NCI-H187 (cell line): ENCODE results near the gene NDUFA13.
A peak's percentile ranks its signal among the peaks of the same experiment; 100 is the strongest.
"Not testable (repeated sequence)": the region's sequence is repeated elsewhere in the genome, so short reads cannot be mapped to it uniquely, and the experiment has no call there.

Experiments
- DNase-seq, 2 experiments: peaks; one replicate each; lab custom pipeline; 2025; lab: John Stamatoyannopoulos, UW

NDUFA13 gene

DNA sequence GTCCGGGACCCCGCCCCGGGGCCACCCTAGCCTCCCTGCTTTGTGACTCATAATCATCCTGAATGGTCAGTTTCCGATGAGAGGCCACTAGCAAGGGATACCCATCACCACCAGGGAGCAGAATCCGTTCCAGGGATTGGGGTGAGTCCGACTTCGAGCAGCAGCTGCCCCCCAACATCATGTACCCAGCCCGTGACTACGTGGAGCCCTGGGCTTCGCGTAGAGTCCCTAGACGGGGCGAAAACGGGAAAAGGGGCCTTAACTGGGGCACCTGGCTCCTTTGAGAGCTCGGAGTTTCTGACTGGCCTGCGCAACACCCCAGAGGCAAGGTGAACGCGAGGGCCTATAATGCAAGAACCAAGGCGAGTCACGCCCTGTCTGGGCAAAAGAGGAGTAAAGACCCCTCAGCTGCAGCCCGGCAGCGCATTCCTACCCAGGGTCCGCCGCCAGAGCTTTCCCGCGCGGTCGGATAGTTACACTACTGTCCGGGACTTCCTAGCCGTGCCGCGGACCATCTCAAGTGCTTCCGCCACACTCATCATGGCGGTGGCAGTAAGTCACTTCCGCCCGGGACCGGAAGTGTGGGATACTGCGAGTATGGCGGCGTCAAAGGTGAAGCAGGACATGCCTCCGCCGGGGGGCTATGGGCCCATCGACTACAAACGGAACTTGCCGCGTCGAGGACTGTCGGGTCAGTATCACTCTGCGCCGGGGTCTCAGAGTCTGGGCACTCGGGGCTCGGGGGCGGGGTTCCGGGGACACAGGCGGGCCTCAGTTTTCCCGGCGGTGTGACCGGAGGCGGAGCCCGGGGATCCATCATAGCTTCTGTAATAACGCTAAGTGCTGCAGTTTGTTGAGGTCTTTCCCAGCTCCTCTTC is at the start of gene NDUFA13:
NDUFA13 (plus strand) TSS at position 584 of the 878 bp plus-strand sequence; CDS start at position 598, 14 bp downstream.
- DNase-seq: peak; percentile 60 to 71

DNA sequence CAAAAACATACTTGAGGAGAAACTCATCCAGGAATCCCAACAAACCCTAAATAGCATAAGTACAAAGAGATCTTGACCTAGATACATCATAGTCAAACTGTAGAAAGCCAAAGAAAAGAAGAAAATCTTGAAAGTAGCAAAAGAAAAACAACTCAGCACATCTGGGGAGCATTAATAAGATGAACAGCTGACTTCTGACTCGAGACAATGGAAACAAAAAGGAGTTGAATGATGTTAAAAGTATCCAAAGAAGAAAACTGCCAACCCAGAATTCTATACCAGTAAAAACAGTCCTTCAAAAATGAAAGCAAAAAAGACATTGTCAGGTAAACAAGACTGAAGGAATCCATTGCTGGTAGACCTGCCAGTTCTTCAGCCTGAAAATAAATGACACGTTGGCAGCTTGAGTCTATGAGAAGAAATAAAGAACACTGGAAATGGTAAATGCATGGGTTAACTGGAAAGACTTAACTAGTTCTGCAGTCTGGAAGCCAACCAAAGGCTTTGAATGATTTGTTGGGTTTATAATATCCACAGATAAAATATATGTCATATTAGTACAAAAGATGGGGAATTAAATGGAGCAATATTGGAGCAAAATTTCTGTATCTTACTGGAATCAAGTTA is 47.5 kb upstream of the NDUFA13 start:
- DNase-seq: no peak

DNA sequence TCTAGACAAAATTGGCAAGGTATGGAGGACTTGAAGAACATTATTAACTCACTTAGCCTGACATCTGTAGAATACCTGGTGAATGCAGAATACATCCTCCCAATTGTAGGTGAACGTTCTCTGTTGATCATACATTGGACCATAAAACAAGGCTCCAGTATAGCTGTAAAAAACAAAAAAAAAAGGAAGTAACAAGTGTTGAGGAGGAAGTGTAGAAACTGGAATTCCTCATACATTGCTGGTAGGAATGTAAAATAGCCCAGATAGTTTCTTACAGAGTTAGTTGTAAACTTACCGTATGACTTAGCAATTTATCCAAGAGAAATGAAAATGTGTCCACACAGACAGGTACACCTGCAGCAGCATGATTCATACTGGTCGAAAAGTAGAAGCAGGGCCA is 45.4 kb upstream of the NDUFA13 start:
- no peak for DNase-seq

DNA sequence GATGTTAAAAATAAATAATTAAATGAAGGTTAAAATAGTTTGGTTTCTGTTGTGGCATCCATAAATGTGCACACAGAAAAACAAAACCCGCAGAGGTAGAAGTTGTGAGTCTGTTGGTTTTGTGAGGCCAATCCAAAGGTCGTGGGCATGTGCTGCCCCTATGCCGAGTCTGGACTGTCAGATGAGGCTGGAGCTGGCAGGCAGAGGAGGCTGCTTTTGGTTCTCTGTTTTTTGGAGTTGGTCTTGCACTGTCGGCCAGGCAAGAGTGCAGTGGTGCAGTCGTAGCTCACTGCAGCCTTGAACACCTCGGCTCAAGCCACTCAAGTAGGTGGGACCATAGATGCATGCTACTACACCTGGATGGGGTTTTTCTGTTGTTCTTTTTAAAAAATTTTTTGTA is 44.3 kb upstream of the NDUFA13 start:
- DNase-seq: no peak

DNA sequence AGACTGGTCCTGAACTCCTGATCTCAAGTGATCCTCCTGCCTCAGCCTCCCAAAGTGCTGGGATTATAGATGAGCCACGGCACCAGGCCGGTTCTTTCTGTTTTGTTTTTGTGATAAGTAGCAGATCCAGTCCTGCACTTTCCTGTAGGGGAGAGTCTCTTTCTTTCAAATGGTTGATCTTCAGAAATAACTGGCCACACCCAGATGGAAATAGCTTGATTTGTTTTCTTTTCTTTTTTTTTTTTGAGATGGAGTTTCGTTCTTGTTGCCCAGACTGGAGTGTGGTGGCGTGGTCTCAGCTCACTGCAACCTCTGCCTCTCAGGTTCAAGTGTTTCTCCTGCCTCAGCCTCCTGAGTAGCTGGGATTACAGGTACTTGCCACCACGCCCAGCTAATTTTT is 43.9 kb upstream of the NDUFA13 start:
- not testable (repeated sequence) for DNase-seq

DNA sequence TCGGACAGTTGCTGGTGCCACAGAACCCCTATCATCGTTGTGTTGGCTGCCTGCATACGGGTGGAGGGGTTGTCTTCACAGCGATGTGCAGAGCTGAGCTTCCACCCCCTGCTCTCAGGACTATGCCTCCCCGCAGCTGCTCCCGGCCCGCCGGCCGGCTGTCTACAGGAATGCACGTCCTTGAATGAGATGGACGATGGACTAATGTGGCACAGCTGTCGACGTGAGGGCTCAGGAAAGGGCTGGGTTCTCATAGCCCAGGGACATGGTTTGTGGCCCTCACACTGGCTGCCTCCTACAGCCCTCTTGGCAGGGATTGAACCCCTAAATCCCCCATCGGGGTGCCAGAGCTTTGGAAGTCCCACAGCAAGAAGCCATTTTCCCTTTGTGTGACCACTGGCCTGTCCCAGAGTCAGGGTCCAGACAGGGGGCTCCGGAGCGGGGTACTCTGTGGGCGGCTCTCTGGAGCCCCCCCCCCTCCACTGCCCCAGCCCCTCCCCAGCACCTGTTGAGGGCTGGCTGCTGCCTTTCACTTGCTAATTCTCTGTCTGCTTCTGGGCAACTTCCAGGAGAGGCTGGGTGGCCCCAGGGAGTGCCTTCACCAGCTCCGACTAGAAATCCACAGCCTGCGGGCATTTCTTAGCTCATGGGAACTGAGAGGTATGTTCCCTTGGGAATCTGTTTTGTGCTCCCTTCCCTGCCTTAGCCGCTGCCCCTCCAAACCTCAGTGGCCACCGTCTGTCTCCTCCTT is 40.8 kb upstream of the NDUFA13 start:
- DNase-seq: no peak

DNA sequence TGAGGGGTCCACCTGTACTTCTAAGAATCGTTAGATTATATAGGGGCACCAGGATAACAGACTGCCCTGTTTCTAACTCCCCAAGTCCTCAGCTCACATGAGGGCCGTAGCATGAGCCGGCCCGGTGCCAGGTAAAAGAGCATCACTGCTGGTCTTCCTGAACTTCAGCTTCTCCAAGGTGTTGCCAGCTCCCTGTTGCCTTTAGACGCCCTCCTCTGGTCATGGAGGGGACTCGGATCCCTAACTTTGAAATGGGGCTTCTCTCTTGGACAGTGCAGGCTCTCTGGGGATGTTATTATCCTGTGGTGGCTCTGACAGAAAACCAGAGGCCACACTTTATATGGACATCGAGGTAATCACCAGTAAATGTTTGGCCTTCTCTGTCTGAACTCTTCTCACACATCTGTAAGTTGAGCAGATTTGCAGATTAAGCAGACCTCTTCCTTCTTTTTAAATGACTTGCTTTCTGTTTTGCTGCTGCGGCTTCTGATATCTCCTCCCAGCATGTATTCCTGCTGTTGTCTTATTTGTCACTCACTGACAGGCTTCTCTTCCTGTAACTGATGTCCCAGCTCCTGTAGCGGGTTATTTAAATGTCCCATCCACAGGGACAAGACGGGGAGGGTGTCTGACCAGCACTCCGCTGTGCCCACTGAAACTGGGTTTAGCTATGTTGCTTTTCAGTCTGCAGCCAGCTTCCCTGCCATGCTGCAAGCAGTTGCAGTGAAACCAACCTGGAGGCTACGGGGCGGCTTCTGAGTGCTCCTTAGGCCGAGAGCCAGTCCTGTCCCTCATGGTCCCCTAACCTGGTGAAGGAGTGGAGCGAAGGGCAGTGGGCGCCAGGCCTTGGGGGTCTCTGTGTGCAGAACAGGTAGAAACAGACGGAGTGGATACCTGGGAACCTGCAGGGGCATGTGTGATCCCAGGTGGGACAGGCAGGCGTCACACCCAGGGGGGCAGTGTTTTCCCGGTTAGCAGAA is 39.9 kb upstream of the NDUFA13 start:
- DNase-seq: no peak

DNA sequence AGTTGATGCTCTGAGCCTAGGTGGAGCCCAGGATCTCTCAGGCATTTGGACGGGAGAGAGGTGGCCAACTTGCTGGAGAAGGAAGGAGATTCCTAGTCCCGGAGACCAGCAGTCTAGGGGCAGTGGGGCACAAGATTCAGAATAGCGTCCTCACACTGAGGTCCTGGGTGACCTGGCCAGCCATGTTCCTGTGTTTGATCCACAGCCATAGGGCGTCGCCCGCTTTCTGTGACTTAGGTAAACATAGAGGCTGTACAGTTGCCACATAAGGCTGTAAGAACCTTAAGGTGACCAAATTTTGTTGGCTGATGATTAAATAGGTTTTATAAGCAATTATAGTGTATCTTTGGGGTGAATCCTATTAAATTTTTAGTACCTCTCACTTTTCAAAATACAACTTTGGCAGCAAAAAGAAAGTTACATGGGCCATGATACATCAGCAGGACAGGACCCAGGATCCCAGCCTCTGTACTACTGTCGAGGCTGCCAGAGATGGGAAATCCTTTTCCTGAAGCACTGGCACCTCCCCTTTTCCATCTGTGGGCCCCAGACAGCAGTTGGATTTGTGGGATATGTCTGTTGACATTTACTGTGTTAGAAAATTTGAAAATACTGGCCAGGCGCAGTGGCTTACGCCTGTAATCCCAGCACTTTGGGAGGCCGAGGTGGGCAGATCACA is 38.2 kb upstream of the NDUFA13 start:
- DNase-seq: no peak

DNA sequence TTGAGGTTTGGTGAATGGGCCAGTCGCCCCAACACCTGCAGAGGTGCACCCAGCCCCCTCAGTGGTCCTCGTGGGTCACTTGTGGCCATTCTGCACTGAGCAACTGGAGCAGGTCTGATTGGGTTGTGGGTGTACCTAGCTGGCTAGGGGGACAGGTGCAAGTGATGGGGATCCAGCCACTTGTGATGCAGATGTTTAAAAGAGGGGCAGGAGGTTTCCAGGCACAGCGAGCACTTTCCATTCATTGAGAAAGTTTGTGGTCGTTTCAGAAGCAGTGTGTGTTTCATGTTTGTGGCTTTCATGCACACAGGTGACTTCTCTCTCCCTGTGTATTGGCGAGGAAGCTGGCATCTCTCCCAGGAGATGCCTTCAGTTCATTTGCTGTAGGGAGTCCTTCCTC is 35.3 kb upstream of the NDUFA13 start:
- DNase-seq: no peak

DNA sequence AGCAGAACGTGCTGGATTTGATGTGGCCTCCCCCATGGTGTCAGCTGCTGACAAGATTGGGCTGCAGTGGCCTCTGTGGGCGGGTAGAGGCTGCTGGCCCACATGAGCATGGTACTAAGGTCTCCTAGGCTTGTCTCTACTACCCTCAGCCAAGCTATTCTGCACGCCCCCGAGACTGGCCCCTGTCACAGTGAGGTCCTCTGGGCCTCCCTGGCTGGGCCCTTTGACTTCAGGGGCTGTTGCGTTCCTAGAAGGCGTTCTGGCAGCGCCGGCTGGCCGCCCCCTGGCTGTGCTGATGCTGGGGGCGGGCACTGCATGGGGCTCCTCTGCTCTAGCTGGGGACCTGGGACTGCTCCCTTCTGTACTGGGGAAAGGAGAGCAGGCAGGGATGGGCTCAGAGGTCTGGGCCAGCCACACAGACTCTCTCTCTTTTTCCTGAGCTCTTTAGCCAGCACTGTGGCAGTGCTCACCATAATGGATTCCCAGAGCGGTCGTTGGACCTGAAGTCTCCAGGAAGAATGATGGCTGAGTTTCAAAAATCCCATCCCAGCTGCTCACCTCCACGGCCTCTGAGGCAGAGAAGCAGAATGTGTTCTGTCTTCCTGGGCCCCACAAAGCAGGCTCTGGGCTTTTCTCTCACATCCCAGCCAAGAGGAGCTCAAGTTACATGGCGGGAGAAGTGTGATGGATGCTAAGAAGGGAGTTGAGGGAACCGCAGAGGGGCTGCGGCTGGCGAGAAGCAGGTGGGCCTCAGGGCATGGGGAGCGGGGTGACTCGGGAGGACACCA is 33.0 kb upstream of the NDUFA13 start:
- no peak for DNase-seq

DNA sequence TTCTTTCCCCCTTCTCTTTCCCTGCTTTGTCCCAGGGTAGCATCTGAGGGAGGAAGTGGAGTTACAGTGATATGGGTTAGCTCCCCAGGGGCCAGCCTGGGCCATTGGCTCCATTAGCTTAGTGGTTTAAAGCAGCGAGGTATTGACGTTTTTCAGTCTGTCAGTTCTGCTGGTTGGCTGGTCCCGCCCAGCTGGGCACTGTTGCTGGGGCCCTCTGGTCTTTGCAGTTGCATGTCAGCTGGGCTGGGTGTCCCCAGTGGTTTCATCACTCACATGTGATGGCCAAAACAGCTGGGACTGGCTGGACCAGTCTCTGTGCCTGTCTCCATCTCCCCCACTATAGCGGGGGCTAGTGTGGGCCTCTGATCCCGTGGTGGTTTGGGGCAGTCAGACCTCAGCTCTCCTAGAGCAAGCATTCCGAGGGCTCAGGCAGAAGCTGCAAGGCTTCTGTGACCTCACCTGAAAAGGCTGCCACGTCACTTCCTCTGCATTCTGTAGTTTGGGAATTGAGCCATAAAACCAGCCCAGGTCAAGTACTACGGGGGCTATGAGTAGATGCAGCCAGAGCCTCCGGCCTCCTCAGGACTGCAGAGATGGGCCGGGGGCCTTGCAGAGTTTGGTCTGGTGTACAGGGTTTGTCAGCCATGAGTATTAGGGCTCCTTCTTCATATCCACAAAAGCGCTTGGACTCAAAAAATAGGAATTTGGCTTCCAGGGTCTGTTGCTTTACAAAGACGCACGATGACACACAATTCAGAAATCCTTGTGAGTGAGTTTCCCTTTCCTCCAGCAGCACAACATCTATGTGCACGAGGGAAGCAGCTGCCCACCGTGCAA is 30.6 kb upstream of the NDUFA13 start:
- no peak for DNase-seq

DNA sequence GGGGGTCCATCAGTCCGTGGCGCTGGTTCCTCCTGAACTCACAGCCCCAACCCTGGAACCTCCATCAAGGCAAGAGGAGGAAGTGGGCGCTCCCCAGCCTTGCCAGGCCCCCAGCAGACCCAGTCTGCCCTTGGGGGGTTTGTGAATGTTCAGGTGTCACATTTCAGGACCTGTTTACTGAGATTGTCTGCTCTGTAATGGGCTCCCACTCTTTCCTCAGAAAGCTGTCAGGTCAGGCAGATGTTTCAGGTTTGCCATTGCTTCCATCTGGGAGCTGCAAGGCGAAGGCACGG is 30.1 kb upstream of the NDUFA13 start:
- DNase-seq: no peak

DNA sequence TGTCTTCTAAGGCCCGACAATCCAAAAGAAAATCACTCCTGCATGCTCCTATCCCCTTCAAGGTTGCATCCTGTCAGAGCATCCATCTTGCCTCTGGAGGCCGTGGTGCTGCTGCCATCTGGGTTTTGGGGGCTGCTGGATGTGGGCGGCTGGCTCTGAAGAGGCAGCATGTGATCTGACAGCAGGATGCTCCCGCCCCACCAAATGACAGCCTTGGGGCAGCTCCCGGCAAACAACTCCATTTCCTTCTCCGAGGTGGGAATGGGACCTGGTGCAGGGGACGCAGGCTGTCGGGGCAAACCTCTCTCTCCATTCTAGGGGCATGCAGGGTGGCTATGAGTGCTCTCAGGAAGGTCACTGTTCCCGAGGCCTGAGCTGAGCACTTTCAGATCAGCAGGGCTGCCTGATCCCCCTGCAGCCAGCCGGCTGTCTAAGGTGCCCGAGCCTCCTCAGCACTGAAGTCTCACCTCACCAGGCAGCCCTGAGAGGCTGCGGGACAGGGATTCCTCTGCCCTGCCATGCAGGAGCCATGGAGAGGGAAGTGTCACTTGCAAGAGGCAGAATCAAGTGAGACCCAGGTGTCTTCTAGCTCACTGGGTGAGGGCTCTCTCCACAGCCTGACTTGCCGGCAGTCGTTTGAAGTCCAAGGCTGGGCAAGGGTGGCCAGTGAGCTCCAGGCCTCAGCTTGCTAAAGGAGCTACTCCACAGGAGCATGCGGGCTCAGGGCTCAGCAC is 29.5 kb upstream of the NDUFA13 start:
- DNase-seq: no peak

DNA sequence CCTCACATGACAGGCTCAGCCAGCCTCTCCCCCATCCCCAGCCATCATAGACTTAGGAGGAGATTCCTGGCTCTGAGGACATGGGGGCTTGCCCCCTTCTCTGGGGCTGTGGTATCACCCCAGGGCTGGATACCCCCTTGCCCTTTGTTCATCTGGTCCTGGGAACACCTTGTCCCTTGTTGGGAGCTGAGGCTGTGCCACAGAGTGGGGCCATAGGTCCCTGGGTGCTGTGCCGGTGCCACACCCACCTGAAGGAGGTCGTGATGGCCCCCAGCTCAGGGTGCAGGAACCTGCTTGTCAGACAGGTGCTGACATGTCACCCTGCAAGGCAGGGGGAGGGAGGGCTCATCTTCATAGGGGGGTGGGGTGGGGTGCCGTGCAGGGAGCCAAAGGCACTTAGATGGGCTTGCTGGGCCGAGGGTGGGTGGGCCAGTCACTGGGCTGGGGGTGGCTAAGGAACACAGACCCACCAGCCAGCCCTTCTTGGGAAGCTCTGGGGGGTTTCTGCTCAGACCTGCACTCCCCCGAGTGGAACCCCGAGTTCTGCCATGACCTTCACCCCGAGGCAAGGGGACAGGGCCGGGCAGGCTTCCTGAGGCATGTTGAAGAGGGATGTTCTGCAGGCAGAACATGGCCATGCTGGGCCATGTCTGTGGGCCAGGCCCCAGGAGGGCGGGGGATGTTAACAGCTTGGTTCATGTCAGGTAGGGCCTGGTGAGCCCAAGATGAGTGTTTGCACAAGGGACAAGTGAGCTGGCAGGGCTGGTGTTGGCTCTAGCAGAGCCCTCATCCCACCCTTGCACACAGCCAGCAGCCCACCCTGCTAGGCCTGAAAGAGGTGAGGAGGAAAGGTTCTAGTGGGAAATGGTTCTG is 28.7 kb upstream of the NDUFA13 start:
- DNase-seq: no peak

DNA sequence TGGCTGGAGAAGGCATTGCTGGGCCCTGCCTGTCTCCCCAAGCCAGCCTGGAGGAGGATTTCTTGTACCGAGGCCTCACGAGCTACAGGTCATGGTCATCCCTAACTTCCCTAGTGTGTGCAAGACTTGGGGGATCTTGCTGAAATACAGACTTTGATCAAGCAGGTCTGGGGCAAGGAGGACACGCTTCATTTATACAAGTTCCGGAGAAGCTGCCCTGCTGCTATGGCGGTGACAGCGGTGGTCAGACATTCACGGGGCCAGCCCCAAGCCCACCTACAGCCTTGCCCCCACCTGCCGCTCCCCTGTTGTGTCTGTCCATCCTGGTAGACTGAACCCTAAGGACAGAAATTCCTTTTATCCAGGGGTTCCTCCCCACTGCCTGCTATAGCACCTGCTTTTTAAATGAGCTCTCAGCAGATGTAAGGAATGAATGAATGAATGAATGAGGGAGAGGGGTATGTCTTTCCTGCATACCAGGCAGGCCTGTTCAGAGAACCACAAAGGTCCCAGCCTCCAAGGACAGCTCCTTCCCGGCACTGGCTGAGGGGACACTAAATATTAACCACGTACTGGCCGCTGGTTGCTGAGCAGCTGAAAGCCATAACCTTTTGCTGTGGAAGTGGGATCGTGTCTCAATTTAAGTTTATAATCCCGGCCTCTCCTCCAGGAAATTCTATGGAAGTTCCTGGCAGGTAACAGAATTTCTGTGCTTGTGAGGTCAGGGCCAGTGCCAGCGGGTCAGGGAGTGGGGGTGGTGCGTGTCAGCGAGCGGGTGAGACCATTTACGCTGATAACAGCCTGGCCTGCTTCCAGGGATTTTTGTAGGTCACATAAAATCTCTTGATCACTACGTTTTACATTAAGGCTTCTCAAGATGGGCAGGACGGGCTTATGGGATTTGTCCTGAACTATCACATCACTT is 27.8 kb upstream of the NDUFA13 start:
- no peak for DNase-seq

DNA sequence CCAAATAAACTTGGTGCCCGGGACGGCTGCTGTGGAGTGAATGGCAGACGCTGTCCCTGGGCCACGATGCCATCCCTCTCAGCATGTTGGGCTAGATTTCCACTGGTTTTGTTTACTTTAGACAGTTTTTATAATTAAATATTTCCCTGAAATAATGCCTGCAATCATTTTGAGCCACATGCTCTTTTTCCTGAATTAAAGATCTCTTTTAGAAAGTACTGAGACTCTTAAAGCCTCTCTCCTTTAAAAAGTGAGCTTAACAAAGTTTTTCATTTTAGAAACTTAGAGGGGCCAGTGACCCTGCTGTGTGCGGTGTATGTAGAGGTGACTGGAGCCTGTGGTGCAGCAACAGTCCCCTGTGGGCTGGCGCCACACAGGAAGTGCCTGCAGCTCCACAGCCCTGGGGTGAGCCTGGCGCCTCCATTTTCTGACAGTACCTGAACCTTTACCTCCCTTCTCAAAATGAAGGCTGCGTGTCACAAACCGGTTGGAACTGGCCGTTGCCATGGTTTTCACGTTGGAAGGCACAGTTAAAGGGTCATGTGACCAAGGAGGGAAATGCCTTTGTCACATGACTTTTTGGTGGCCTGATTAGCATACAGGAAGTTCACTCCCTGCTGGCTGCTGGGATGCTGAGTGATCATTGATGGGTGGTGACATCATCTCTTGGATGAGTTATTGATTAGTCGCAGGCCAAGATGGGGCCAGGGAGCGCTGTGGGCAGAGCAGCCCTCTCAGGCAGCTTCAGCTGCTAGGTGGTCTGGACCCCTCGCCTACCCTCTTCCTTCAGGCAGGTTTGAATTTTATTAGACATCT is 26.9 kb upstream of the NDUFA13 start:
- no peak for DNase-seq
